T47D (cell line): ENCODE measurements around the gene TRPV4.
"Not testable (repeated sequence)": the region's sequence is repeated elsewhere in the genome, so short reads cannot be mapped to it uniquely, and the experiment has no call there.

Experiments used
- DNase-seq, 2 experiments: peaks; one replicate each; pipeline versions ENCODE4 v3.0.0 to v3.0.0-alpha.2; 2011 to 2012; ENCODE audit warnings: low read depth in 1 of 2, low spot score in 1 of 2
- JUND ChIP-seq: IDR thresholded peaks from 2 replicates; pipeline ENCODE4 v1.6.1; 2012; ENCODE audit warnings: low read depth
- in situ Hi-C: cut with HindIII; loops from 2 replicates; pipeline ENCODE4 v1.10.0; 2016; ENCODE audit warnings: low sequenced_read_pairs, low pct_unique_long_range_greater_than_20kb

Gene TRPV4

GRCh38 chr12:109871668-109872314 is 38.6 kb upstream of the TRPV4 start:
- DNase-seq: peak in 1 of 2 experiments; percentile 69
- TF ChIP-seq JUND: no peak
- in situ Hi-C loops: no loop called here

GRCh38 chr12:109870648-109871047 is 37.5 kb upstream of the TRPV4 start:
- in situ Hi-C loops: no loop called here
- DNase-seq: no peak
- TF ChIP-seq JUND: no peak

- no peak for DNase-seq
- in situ Hi-C loops: no loop called here
- no peak for TF ChIP-seq JUND
These were observed 35.2 kb upstream of the TRPV4 start for GRCh38 chr12:109868182-109869051.

GRCh38 chr12:109864916-109865315 is 31.7 kb upstream of the TRPV4 start:
- in situ Hi-C loops: no loop called here
- TF ChIP-seq JUND: no peak; the same call in 1 of the 2 replicates
- peak; percentile 74 to 96 for DNase-seq

GRCh38 chr12:109863847-109864712 is 30.9 kb upstream of the TRPV4 start:
- in situ Hi-C loops: no loop called here
- peak in 1 of 2 experiments; percentile 87 for DNase-seq
- TF ChIP-seq JUND: no peak

GRCh38 chr12:109862491-109862890 is 29.3 kb upstream of the TRPV4 start:
- in situ Hi-C loops, DNase-seq: not testable (repeated sequence)

- in situ Hi-C loops: no loop called here
- no peak for TF ChIP-seq JUND
- no peak for DNase-seq
These were observed 28.6 kb upstream of the TRPV4 start for GRCh38 chr12:109861689-109862314.

- in situ Hi-C loops: no loop called here
- no peak for DNase-seq
- TF ChIP-seq JUND: no peak
These were observed 27.8 kb upstream of the TRPV4 start for GRCh38 chr12:109860977-109861376.

GRCh38 chr12:109858764-109859163 is 25.6 kb upstream of the TRPV4 start:
- DNase-seq: no peak
- in situ Hi-C loops: no loop called here
- no peak for TF ChIP-seq JUND

- no peak for TF ChIP-seq JUND
- in situ Hi-C loops: no loop called here
- DNase-seq: no peak
These were observed 24.5 kb upstream of the TRPV4 start for GRCh38 chr12:109857715-109858114.

- in situ Hi-C loops: no loop called here
- no peak for TF ChIP-seq JUND
- DNase-seq: no peak
These were observed 22.2 kb upstream of the TRPV4 start for GRCh38 chr12:109855377-109855776.

GRCh38 chr12:109850518-109850917 is 17.3 kb upstream of the TRPV4 start:
- in situ Hi-C loops, DNase-seq: not testable (repeated sequence)
